Bone marrow (tissue), 2 donors: Measurements from ENCODE around the gene WDR72.
A peak's percentile ranks its signal among the peaks of the same experiment; 100 is the strongest.
"Not testable (repeated sequence)": the region's sequence is repeated elsewhere in the genome, so short reads cannot be mapped to it uniquely, and the experiment has no call there.

Experiments
- DNase-seq, 2 donors: peaks; one replicate each; lab custom pipeline; 2025; lab: John Stamatoyannopoulos, UW

Gene WDR72

GRCh38 chr15:53589520-53590057 is 169.9 kb downstream of the WDR72 start:
- DNase-seq = no peak

- DNase-seq = no peak
These were observed 170.7 kb downstream of the WDR72 start for GRCh38 chr15:53588773-53589172.

GRCh38 chr15:53586799-53587198 is 172.7 kb downstream of the WDR72 start:
- DNase-seq = peak in 1 of 2 donors; percentile 78

- DNase-seq = no peak
These were observed 177.9 kb downstream of the WDR72 start for GRCh38 chr15:53581513-53581912.

- DNase-seq = no peak
These were observed 179.1 kb downstream of the WDR72 start for GRCh38 chr15:53580366-53580765.

- DNase-seq = no peak
These were observed 182.6 kb downstream of the WDR72 start for GRCh38 chr15:53576841-53577240.

- no peak for DNase-seq
These were observed 186.4 kb downstream of the WDR72 start for GRCh38 chr15:53573091-53573490.

GRCh38 chr15:53569751-53570480 is 189.5 kb downstream of the WDR72 start:
- DNase-seq = no peak

GRCh38 chr15:53566912-53567311 is 192.6 kb downstream of the WDR72 start:
- DNase-seq = no peak

GRCh38 chr15:53565721-53566120 is 193.7 kb downstream of the WDR72 start:
- peak in 1 of 2 donors; percentile 23 for DNase-seq

GRCh38 chr15:53564647-53565046 is 194.8 kb downstream of the WDR72 start:
- no peak for DNase-seq

- DNase-seq = no peak
These were observed 195.8 kb downstream of the WDR72 start for GRCh38 chr15:53563627-53564026.

- no peak for DNase-seq
These were observed 199.8 kb downstream of the WDR72 start for GRCh38 chr15:53559364-53560277.

- DNase-seq = no peak
These were observed 201.1 kb downstream of the WDR72 start for GRCh38 chr15:53558384-53558783.

GRCh38 chr15:53555226-53555625 is 204.2 kb downstream of the WDR72 start:
- DNase-seq = no peak

- DNase-seq = peak in 1 of 2 donors; percentile 52
These were observed 209.7 kb downstream of the WDR72 start for GRCh38 chr15:53549697-53550305.

GRCh38 chr15:53548236-53548635 is 211.2 kb downstream of the WDR72 start:
- DNase-seq = no peak

GRCh38 chr15:53540626-53541300 is 218.7 kb downstream of the WDR72 start:
- DNase-seq = not testable (repeated sequence)

GRCh38 chr15:53539878-53540277 is 219.6 kb downstream of the WDR72 start:
- DNase-seq = no peak

- DNase-seq = no peak
These were observed 222.9 kb downstream of the WDR72 start for GRCh38 chr15:53536479-53537120.

GRCh38 chr15:53535886-53536285 is 223.6 kb downstream of the WDR72 start:
- DNase-seq = no peak
